GM21367 (cell line): ENCODE measurements around the gene ANKRD22.
"Not testable (repeated sequence)": the region's sequence is repeated elsewhere in the genome, so short reads cannot be mapped to it uniquely, and the experiment has no call there.

Experiments used
- ATAC-seq: cut with Tn5 transposase; IDR thresholded peaks from one replicate; pipeline ENCODE4 v1.9.1; 2021; ENCODE audit not compliant: unreplicated experiment

ANKRD22 gene

DNA sequence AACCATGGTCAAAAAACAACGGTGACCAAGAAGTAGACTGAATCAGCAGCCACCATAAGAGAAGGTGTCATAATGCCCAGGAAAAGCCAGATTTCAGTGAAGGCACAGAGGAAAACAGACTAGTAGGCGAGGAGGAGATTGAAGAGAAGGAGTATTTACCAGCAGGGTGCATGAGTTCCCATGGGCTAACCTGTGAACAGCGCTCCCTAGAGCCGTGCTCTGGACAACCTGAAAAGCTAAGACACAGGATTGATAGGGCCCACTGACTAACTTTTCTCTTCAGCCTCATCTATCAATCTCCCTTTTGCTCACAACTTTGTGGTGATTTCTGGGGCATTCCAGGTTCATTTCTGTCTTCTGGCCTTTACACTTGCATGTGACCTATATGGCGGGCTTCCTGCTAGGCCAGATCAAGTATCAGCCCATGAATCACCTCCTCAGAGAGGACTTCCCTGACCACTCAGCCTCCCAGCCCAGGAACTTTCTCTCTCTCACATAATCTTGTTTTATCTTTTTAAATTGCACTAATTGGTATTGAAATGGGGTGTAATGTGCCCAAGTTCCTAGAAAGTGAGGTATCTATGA, 12.8 kb downstream of the ANKRD22 start:
- ATAC-seq = no peak

DNA sequence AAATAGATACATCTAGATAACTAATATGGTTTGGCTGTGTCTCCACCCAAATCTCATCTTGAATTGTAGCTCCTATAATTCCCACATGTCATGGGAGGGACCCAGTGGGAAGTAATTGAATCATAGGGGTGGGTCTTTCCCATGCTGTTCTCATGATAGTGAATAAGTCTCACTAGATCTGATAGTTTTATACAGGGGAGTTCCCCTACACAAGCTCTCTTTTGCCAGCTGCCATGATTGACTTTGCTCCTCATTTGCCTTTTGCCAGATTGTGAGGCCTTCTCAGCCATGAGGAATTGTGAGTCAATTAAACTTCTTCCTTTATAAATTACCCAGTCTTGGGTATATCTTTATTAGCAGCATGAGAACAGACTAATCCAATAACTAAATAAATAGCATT, 14.0 kb downstream of the ANKRD22 start:
- ATAC-seq = not testable (repeated sequence)

DNA sequence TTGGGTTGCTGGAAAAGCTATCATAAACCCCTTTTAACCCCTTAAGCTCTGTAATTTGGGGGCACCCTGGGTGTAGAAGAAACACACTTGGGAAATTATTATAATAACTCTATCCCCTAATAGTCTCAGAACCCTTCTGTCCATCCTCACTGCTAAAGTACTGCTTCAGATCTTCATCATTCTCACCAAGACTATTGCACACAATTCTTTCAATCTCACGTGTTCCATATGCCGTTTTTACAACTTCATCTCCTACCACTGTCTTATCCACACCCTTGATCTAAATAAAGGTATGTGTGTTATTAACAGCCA, 15.8 kb downstream of the ANKRD22 start:
- ATAC-seq = peak; percentile 27

DNA sequence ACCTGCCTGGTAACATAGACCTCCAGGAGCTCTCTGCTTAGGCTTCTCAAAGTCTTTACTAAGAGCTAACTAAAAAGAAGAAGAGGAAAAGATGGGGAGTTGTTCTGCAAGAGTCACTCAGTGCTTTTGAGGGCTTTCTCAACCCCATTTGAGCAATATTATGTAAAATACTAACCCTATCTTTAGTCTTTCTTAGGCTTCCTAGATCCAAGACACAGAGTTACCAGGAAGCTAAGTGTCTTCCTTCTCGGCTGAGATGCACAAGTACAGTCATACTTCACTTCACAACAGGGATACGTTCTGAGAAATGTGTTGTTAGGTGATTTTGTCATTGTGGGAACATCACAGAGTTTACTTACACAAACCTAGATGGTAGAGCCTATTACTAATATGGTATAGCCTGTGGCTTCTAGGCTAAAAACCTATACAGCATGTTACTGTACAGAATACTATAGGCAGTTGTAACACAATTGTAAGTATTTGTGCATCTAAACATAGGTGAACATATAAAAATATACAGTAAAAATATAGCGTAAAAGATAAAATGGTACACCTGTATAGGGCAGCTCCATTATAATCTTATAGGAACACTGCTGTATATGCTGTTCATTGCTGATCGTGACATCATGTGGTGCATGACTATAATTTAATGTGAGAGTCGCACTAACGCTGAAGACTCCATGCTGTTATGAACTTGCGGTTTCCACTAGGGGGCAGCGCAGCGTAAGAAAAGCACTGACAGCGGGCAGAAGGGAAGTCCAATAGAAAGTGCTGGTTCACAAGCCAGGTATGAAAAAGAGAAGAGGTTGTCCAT, 16.3 kb downstream of the ANKRD22 start:
- ATAC-seq = peak; percentile 72

DNA sequence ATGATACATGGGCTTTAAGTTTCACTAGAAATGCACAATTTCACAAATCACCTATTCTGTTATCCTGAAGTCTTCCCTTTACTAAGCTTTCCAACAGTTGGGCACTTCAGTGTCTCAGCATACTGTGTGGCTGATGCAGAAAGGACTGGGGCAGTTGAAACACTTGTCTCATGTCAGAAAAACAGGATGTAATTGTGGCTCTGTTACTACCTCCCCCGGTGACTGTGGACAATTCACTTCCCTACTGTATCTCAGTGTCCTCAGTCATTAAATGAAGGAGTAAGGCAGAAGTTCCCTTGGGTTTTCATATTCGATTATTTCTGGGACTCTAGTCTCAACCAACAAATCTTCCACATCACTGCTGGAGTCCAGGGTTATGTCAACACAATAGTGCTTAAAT, 17.9 kb downstream of the ANKRD22 start:
- no peak for ATAC-seq

- ATAC-seq = no peak
Measured at GRCh38 chr10:88833156-88833555, 18.5 kb downstream of the ANKRD22 start.

GRCh38 chr10:88832376-88832775, 19.3 kb downstream of the ANKRD22 start:
- ATAC-seq = no peak

DNA sequence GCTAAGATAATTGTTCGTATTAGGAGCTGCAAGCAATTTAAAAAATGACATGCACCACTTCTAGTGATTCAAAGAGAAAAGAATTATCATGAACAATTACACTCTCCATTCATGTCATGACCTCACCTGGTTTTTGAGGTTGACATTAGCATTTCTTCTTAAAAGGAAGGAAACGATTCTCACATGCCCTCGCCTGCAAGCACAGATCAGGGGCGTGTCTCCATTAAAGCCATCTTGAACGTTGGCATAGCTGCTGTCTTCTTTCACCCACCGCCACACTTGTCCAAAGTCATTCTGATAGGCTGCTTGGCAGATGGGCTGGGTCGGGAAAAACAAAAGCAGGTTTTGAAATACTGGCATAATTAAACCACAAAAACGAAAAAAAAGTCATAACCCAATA, 19.9 kb downstream of the ANKRD22 start:
- no peak for ATAC-seq

DNA sequence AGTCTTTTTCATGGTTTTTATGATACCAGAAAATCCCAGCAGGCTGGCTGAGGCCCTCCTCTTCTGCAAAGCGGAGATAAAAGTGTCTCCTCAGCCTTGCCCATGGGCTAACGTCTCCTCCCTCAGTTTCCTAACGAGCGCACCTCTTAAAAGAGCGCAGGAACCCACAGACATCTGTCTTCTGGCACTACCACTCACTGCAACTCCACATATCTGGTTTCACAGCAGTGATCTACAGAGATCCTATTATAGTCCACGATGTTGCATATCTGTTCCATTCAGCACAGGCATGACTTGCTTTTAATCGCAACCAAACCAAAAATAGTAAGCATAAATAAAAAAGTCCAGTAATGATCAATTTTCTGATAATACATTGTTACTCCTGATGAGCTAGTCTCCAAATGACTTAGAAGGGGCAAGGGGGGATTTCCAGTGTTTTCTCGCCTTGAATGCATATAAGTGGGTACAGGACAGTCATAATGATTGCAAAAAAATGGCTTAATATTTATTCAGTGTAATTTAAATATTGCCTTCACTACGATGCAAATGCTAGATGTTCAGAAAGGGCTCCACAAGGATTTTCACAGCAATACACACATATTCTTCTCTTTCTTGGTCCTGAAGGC, 20.9 kb downstream of the ANKRD22 start:
- no peak for ATAC-seq

- no peak for ATAC-seq
Measured at GRCh38 chr10:88828310-88828709, 23.3 kb downstream of the ANKRD22 start.

GRCh38 chr10:88827671-88828070, 24.0 kb downstream of the ANKRD22 start:
- no peak for ATAC-seq

GRCh38 chr10:88826388-88826787, 25.3 kb downstream of the ANKRD22 start:
- ATAC-seq = no peak

- no peak for ATAC-seq
Measured at GRCh38 chr10:88820748-88821401, 30.8 kb downstream of the ANKRD22 start.

- no peak for ATAC-seq
Measured at GRCh38 chr10:88819290-88819689, 32.4 kb downstream of the ANKRD22 start.

DNA sequence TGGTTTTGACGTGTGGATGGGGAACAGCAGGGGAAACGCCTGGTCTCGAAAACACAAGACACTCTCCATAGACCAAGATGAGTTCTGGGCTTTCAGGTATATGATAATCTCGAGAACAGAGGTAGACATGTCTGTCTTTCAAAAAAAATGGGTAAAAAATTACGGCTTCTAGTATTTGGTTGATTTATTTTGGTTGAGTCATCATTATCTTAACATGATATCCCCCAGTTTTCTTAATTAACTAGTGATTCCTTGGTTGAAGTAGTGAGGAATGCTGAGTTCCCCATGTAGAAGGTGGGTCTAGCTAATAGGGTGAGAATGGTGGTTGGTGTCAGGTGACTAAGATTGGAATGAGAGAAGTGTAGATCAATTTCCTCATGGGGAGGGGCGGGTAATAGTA, 38.4 kb downstream of the ANKRD22 start:
- no peak for ATAC-seq

GRCh38 chr10:88810196-88810961, 41.3 kb downstream of the ANKRD22 start:
- ATAC-seq = no peak

GRCh38 chr10:88809621-88810020, 42.0 kb downstream of the ANKRD22 start:
- ATAC-seq = no peak

GRCh38 chr10:88805924-88806323, 45.7 kb downstream of the ANKRD22 start:
- ATAC-seq = no peak

- no peak for ATAC-seq
Measured at GRCh38 chr10:88805361-88805760, 46.3 kb downstream of the ANKRD22 start.

DNA sequence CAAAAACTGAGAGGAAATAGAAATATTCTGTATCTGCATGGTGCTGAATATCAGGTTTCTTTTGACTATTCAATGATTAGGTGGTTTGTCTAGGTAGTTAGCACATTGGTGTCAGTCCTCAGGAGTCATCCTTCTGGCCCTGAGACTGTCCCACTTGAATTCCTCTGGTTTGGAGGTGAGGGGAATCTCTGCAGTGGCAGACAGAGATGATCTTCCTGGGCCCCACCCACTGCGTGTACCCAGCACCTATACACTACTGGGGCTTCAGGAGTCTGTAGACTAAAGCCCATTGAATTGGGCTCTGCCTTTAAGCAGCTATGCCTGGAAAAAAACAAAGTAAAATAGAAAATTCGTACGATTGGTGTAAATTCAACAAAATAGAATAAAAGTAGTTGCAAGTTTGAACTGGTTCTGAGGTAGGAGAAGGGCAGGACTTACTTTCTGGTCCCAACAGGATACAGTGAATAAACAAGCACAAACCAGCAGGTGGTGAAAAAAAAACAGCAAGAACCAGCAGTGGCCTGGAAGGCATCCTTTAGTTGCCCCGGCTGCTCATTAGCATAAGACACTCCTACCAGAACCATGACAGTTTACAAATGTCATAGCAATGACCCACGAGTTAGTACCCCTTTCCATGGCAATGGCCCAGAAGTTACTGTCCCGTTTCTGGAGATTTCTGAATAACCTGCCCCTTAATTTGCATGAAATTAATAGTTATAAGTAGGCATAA, 47.4 kb downstream of the ANKRD22 start:
- ATAC-seq = no peak

- ATAC-seq = no peak
Measured at GRCh38 chr10:88803641-88804040, 48.0 kb downstream of the ANKRD22 start.
